Activated CD8-positive, alpha-beta memory T cell treated with anti-CD3 and anti-CD28 coated beads, Interleukin-2, amount 50 U/mL, for 48 hours (primary cell): Measurements from ENCODE around the gene MCRS1.
"Not testable (repeated sequence)": the region's sequence is repeated elsewhere in the genome, so short reads cannot be mapped to it uniquely, and the experiment has no call there.

Source experiments
- DNase-seq: peaks from one replicate; pipeline ENCODE4 v3.0.0-alpha.2; 2020

MCRS1 gene

GRCh38 chr12:49509681-49510080 is 58.3 kb downstream of the MCRS1 start:
- not testable (repeated sequence) for DNase-seq
